Pulmonary artery endothelial cell (primary cell): ENCODE measurements around the gene TMIGD2. TPM values are rescaled to one million over a fixed set of nuclear protein-coding genes. Genes with fewer than 3 reads are reported as not detected.
"Not testable (repeated sequence)": the region's sequence is repeated elsewhere in the genome, so short reads cannot be mapped to it uniquely, and the experiment has no call there.

Source experiments
- DNase-seq: peaks from one replicate; pipeline ENCODE4 v3.0.0-alpha.2; 2011; ENCODE audit warnings: low read depth, low spot score
- total RNA-seq: library from RNA; depleted of rRNA; stranded (reverse); fragments of >200 nt; gene quantifications from 2 replicates; pipeline ENCODE4 v1.2.3, GENCODE V29; 2014

Gene TMIGD2
- total RNA-seq, 1 donor from 2014 or later, result not detected

- DNase-seq, result no peak
Measured at GRCh38 chr19:4297901-4298809, 4.0 kb downstream of the TMIGD2 start.

GRCh38 chr19:4295972-4296771, 6.0 kb downstream of the TMIGD2 start:
- DNase-seq, result no peak

DNA sequence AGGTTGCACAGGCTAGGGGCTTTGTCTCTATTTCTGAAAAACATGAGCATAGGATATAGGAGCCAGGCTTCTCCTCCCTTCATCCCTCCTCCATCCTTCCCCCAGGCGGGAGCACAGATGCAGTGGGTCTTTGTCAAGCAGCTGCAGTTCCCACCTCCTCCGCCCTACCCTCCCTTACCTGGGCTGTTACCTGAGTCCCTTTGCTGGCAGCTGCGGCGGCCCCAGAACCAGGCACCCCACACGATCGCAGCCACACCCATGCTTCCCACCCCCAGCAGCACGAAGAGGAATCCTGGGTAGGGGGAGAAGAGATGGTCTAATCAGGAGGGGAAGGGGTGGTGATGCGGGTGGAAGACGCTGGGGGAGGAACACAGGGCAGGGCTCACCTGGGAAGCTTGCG, 7.8 kb downstream of the TMIGD2 start:
- no peak for DNase-seq

GRCh38 chr19:4292515-4292914, 9.7 kb downstream of the TMIGD2 start:
- no peak for DNase-seq

GRCh38 chr19:4291184-4291732, 10.9 kb downstream of the TMIGD2 start:
- DNase-seq, result no peak

- DNase-seq, result no peak
Measured at GRCh38 chr19:4288091-4288777, 14.0 kb downstream of the TMIGD2 start.

DNA sequence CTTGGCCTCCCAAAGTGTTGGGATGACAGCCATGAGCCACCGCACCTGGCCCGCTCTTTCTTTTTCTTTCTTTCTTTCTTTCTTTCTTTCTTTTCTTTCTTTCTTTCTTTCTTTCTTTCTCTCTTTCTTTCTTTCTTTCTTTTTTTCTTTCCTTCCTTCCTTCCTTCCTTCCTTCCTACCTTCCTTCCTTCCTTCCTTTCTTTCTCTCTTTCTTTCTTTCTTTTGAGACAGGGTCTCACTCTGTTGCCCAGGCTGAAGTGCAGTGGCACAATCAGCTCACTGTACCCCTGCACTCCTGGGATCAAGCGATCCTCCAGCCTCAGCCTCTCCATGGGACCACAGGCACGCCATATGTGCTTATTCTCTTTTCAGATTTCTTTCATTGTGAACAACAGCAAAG, 16.0 kb downstream of the TMIGD2 start:
- DNase-seq, result not testable (repeated sequence)

DNA sequence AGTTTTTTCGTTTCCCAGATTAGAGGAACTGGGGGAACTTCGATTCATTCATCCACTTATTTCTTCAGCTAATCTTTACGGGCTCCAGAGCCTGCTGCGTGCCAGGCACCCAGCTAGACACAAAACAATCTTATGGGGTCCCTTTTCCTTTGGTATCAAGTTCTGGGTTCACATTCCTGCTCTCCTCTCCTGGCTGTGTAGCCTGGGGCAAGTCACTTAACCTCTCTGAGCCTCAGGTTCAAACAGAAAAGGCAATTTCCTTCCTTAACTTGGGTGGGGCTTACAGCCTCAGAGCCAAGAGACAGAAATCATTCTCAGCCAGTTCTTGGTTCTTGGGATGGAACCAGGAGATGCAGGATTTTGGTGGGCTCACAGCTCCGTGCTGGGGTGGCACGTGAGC, 17.2 kb downstream of the TMIGD2 start:
- DNase-seq, result no peak

- DNase-seq, result no peak
Measured at GRCh38 chr19:4284176-4284958, 17.8 kb downstream of the TMIGD2 start.

DNA sequence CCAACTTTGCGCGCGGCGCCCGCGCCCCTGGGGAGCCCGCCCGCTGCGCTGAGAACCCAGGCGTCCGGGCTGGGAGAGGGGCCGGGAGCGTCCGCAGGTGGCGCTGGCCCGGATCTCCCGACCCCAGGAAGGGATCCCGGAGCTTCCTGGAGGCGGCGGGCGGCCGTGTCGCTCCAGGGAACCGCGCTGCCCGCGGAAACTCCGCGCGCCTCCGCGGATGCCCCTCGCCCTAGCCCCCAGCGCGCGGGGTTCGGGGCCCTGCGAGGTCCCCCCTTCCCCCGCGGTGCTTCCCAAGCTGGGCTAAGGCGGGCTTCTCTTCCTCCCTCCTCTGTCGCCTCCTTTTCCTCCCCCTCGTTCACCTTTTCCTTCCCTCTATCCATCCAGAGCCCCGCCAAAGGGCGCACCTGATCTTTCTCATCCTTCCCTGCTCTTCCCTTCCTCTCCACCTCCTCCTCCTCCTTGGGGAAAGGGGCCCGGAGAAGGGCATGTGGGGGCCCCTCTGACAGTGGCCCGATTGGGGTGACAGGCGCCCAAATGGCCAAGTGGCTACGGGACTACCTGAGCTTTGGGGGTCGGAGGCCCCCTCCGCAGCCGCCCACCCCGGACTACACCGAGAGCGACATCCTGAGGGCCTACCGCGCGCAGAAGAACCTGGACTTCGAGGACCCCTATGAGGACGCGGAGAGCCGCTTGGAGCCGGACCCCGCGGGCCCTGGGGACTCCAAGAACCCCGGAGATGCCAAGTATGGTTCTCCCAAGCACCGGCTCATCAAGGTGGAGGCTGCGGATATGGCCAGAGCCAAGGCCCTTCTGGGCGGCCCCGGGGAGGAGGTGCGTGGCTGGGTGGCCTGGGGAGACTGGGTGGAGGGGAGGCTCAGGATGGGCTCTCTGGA, 22.4 kb downstream of the TMIGD2 start:
- no peak for DNase-seq

- DNase-seq, result no peak
Measured at GRCh38 chr19:4279267-4279529, 23.0 kb downstream of the TMIGD2 start.

DNA sequence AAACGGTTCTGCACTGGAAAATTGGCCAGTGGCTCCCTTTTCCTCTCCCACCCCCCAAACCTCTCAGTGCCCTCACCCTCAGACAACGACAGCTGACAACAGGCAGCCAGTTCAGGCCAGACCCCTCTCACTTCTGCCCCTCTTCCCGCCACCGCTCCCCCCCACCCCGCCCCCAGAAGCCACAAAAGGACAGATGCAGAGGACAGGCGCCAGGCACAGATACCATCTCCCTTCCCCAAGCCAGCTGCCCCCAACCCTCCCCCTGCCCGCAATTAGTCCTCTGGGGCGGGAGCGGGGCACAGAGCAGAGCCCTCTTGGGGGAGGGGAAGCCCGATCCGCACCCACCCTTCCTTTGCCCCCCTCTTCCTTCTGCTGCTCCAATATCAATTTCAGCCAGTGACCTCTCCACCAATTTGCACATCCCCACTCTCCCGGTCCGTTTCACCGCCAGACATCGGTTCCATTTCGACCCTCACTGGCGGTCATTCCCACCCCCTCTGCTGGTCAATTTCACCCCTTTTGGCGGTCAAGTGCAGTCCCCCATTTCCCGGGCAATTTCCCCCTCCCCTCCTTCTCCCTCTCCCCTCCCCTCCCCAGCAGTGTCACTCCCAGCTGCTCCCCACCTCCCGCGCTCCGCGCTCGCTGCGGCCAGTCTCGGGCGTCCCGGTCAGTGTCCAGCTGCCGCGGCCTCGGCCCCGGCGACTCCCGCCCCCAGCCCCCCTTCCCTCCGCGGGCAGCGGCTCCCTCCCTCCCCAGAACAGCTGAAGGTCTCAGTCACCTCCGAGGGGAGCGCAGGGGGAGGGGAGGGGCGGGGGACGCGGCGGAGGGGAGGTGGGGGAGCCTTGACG, 23.5 kb downstream of the TMIGD2 start, which contains the start of gene SHD:
Gene SHD, plus strand, starts transcription at position 848 of the 848 bp plus-strand sequence. CDS start 798 bp downstream, outside the sequence.
- no peak for DNase-seq

DNA sequence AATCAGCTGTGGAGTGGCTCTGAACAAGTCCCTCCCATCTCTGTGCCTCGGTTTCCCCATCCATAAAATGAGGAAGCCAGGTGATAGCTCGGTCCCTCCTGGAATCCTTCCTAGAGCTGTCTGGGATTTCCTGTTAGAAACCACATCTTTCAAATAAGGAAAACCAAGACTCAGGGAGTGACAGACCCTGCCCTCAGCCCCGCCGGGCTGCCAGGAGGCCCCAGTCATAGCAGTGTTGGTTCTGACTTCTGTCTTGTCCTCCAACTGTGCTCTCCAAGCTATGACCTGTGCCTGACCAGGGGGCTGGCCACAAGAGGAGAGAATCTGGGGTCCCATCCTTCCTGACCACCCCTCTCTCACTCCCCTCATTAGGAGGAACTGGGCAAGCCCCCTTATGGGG, 24.2 kb downstream of the TMIGD2 start:
- DNase-seq, result no peak

- DNase-seq, result no peak
Measured at GRCh38 chr19:4277191-4277696, 24.9 kb downstream of the TMIGD2 start.

GRCh38 chr19:4274321-4274686, 27.9 kb downstream of the TMIGD2 start:
- DNase-seq, result not testable (repeated sequence)

DNA sequence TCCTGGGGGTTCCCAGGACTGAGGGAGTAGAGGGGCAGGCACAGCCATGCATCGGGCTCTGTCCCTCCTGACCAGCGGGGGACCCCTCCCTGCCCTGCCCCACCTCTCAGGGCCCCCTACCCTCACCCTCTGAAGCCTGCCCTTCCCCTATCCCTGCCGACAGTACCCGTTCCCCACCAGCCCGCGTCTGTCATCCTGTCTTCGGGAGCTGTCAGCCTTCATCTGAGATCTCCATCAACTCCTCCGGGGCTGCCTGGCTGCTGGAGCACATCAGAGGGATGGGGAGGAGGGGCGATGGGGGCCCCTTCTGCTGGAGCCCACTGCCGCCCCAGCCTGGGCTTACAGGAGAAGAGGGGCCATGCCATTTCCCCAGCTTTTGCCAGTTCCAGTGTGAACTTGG, 29.3 kb downstream of the TMIGD2 start:
- DNase-seq, result no peak

DNA sequence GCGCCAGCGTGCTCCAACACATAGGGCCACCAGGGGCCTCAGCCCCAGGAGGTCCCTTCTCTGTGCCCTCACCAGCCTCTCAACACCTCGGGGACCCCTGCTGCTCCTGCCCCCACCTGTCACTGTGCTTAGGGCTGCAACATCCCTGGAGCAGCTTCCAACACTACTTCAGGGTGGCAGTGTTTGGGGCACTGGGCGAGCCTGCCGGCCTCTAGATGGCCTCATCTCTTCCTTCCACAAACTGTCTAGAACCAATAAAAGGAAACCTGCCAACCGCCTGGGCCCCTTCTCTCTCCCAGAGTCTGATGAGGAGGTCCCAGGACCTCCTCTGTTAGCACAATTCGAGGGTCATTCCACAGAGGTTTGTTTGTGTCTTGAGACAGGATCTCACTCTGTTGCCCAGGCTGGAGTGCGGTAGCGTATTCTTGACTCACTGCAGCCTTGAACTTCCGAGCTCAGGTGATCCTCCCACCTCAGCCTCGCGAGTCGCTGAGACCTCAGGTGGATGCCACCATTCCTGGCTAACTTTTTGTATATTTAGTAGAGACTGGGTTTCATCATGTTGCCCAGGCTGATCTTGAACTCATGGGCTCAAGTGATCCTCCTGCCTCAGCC, 33.3 kb downstream of the TMIGD2 start:
- DNase-seq, result no peak
